ENCODE measurements around the gene CDKN1C.

Gene CDKN1C

DNA sequence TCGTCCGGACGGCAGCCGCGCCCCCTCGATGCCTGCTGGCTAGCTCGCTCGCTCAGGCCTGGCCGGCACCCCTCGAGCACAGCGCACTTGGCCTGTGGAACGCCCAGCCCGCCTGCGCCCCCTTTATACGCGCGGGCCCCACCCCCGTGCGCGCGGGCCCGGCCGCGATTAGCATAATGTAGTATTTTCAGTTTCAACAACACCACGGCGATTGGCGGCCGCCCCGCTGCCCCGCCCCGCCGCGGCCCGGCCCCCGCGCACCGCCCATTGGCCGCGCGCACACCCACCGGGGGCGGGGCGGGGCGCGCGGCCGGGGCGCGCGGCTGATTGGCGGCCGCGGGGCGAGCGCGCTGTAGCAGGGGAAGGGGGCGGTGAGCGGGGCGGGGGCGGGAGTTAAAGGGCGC is at the start of gene CDKN1C:
TSS of gene CDKN1C (minus strand) at position 98 of the 404 bp plus-strand sequence. CDS start 319 bp downstream, outside the sequence.
- FAIRE-seq = no peak

DNA sequence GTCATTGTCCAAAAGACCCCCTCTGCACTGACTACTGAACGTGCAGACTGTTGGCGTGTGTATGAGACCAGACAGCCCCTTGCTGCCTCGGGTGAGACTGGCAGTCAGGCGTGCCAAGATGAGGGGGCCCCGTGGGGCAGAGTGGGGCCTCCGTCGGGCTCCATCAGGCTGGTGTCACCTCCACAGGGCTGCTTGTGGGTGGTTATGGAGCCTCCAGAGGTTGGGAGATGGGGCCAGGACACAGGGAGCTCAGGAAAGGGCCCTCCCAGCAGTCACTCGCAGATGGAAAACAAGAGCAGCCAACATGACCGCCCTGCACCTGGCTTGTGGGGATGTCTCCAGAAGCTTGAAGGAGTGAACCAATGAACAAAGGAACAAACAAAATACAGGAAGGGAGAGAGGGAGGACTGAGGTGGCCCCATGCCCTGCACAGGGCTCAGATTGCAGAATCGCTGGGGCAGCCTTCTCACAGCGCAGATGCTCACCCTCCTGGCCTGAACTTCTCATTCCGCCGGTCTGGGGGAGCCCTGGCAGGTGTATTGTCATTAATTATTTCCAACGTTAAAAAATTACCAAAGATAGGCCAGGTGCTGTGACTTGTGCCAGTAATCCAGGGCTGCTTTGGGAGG is 49.1 kb upstream of the CDKN1C start:
- no peak for FAIRE-seq

DNA sequence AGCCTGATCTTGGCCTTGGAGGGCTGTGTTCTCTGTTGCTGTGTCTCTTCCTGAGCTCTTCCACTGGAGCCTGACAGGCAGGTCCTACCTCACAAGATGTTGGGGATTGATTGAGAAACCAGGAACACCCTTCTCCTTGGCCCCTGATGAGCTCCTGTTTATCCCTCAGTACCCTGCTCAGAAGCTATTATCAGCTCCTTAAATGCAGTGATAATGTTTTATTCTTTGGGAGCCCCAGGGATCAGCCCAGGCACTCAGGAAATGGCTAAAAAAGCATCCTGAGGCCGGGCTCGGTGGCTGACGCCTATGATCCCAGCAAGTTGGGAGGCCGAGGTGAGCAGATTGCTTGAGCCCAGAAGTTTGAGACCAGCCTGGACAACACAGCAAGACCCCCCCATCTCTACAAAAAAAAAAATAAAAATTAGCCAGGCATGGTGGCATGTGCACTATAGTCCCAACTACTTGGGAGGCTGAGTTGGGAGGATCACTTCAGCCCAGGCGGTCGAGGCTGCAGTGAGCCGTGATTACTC is 48.5 kb upstream of the CDKN1C start:
- no peak for FAIRE-seq

DNA sequence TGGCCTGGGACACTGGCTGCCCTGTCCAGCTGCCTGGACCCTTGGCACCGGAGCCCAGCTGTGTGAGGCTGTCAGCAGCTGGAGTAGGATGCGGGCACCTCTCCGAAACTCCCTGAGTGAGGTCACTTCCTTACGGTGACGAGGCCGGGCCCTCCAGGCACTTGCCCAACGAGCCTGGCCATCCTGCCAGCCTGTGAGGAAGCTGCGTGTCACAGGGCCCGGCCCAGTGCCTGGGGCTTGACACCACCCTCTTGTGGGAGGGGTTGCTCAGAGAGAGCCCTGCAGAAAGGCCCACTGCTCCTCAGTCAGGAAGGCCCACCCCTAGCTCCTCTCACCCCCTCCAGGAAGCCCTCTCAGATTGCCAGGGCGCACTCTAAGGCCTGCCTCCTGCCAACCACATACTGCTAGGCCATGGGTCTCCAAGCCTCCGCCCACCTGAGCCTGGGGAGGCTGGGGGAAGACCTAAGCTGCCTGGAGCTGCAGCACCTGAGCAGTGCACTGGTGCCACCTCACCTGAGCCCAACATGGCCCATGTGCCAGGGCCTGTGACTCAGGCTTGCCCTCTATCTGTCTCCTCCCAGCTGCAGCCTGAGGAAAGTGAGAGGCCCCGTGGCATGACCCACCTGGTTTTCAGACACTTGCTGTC is 47.9 kb upstream of the CDKN1C start:
- no peak for FAIRE-seq

DNA sequence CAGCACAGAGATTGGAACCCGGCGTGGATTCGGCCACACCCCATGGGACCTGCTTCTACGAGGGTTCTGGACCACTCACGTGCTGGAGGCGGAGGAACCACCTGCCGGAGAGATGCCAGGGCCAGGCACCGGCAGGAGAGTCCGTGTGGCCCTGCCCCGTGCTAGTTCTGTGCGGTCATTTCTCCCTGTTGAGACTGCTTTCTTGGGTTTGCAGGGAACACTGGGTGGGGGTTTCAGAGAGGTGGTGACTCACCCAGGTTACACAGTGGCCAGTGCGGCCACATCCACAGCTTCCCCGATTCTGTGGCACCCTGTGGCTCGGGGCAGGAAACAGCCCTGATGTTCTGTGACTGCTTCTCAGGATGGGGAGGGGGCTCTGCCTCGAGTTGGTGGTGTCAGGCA is 47.3 kb upstream of the CDKN1C start:
- no peak for FAIRE-seq

DNA sequence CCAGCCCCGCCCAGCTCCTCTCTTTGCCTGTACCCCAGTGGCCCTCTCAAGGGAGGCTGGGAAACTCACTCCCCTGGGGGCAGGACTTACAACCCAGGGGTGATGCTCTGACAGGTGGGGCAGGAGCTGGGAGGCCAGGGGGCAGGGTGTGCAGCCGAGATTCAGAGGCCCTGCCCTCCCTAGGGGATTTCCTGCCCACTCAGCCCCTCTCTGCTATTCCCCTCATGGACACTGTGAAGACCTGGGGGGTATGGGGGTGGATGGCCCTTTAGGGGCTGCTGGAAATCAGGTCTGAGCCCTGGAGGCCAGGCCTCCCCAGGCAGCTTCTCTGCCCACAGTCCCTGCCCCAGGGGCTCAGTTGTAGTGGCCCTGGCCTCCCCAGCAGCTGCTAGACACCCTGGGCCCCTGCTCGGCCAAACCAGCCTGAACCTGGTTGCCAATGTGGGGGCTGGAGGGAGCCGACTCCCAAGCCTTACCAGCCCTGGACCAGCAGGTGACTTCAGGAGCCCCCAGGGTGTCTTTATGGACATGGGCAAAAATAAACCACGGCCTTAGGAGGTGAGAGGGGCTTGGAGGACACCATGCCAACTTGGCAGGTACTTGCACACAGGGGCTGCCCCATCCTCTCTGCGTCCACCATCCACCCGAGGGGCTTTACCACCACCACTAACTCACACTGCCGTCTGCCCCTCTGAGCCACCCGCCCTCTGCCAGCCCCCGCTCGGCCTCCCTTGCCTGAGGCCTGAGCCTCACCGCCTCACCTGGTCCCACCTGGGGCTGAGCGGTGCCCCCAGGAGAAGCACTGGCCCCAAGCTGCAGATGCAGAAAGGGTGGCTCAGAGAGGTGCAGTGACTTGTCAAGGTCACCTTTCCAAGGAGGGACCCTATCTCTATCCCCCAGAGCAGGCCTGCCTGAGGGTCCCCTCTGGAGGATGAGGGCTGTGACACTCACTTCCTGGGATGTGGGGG is 46.5 kb upstream of the CDKN1C start:
- no peak for FAIRE-seq

DNA sequence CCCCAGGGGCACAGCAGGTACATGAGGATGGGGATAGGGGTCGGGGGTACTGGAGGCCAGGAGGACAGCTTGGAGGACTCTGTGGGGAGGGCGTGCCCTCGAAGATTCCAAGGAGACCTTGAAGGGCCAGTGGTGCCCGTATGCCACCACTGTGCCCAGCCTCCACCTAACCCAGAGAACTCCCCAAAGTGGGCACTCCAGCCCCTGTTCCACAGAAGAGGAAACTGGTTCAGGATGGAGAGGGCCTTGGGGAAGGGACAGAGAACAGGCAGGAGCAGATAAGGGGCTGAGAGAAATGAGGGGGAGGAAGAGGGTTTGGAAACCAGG is 45.8 kb upstream of the CDKN1C start:
- no peak for FAIRE-seq

DNA sequence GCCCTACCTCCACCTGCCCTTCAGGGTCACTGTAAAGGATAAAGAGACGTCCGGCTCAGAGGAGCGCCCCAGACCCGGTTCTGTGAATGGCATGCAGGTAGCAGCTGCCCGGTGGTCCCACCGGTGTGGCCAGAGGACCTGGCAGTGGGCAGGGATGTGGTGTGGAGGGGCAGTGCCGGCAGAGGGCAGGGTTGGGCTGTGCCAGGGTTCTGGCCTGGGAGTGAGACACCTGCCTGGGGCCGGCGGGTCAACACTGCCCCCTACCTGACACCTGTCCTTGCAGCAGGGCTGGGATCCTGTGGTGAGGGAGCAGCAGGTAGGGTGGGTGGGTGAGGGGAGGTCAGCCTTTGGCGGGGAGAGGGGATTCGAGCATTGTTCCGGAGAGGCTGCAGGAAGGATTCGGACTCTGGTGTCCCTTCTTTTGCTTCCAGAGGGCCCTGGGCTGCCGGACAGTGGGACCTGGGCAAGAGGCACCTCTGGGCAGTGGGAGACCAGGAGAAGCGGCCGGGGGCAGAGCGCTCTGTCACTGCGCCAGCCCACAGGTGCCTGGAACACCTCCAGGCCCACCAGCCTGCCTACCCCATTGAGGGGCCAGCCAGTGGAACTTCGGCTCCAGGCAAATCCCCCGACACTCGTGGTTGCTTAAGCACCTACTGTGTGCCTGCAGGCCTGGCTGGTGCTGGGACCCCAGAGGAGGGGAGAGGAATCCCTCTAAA is 45.3 kb upstream of the CDKN1C start:
- no peak for FAIRE-seq

DNA sequence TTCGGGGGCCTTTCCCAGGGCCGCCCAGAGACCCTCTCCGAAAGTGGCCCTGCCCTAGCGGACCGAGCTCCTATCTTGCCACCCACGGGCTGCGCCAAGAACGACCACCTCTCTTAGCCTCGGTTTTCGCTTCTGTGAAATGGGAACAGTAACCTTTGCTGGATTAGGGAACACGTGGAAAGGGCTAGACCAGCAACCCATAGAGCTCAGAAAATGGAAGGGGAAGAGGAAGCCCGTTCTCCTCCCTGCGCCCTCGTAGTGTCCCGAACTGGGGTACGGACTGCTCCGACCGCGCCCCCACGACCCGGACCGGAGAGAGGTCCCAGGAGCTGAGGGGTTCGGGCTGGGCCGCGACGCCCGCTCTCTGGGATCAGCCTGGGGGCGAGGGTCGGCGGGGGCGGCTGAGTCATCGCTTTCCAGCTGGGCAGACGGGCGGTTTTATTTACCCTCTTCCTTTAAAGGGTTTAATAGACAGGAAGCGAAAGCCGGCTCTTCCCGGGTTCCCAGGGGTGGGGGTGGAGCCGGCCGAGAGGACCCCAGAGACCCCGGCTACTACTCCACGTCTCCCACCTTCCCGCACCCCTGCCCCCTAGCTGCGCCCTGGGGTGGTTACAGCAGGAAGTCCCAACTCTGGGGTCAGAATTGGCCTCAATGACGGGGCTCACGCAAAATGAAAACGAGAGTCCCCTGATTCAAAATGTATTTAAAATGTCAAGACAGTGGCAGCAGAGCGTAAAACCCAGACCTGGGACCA is 44.6 kb upstream of the CDKN1C start:
- no peak for FAIRE-seq

DNA sequence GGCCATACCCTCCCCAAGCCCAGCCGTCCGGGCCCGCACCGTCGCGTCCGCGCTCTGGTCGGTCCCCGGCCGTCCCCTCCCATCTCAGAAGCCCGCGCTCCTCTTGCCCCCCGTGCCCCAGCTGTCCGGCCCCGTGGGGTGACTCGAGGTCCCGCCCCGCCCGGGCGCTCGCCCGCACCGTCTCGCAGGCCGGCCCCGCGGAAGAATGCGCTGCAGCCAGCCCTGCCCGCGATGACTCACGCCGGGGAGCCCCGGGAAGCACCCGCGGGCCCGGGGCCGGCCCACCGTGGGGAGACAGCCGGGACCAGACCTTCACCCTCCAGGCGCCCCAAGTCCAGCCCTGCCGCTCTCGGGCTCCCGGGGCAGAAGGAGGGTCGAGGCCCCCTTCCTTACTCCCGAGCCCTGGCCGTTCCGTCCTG is 44.0 kb upstream of the CDKN1C start:
- FAIRE-seq = no peak

DNA sequence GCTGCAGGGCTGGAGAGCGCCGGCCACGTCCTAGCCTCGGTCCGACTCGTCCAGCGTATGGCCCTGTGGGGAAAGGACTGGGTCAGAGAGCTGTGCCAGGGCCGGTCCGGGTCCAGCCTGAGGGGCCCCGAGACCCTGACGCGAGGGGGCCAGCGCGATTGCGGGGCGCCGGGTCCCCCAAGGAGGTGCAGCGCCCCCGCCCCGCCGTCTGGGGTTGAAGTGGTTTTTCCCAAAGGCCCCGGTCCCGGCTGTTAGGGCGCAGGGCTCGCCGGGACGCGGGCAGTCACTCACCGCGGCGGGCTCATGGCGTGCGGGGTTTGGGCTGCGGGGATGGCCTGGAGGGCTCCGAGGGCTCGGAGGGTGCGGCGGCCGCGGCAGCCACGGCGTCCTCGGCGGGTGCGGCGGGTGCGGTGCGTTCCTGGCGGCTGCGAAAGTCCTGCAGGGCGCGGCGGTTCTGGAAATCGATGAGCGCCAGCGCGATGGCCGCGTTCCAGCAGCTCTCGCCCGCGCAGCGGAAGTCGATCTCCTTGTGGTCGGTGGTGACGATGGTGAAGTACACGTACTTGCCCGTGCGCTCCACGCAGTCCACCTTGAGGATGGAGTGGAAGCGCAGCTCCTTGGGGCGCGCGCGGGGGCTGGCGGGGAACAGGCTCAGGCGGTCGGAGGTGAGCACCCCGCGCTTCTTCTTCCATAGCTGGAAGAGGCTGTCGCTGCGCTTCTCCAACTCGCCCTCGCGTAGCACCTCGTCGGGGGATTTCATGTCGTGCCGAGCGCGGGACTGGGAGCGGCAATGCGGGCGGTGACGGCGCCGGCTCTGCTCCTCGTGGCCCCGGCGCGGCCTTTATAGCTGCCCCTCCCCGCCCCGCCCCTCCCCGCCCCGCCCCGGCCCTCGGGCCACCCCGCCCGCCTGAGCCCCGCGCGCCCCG is 43.3 kb upstream of the CDKN1C start, which contains the start of gene PHLDA2:
TSS of gene PHLDA2 (minus strand) at position 816 of the 926 bp plus-strand sequence. CDS start at position 760, 56 bp downstream.
- no peak for FAIRE-seq

DNA sequence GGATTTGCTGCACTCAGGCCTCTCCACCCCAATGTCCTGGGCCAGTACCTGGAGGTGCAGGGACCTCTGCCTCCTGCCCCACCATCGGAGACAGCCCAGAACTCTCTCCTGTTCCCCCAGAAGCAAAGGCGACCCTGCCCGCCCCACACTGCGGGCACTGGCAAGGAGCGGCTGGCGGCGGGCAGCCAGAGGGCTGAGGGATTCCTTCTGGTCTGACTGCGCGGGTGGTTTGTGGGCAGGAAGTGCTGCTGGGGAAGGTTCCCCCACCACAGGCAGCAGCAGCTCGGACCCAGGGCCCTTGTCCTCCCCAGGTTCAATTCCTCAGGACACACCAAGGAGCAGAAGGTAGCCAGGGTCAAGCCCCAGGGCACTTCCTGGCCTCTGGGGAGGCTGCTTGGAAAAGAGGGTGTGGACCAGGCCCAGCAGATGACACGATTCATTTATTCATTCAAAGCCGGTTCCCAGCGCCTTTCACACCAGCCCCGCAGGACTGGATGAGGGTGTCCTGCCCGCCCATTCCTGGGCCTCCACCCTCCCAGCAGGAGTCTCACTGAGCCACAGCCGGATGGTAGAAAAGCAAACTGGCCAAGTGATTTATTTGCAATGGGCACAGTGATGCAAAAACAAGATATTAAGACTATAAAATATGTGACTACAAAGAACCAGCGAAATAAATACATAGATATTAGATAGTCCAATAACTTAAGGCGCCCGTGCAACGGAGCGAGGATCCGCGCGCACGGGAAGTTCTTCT is 42.5 kb upstream of the CDKN1C start:
- no peak for FAIRE-seq

DNA sequence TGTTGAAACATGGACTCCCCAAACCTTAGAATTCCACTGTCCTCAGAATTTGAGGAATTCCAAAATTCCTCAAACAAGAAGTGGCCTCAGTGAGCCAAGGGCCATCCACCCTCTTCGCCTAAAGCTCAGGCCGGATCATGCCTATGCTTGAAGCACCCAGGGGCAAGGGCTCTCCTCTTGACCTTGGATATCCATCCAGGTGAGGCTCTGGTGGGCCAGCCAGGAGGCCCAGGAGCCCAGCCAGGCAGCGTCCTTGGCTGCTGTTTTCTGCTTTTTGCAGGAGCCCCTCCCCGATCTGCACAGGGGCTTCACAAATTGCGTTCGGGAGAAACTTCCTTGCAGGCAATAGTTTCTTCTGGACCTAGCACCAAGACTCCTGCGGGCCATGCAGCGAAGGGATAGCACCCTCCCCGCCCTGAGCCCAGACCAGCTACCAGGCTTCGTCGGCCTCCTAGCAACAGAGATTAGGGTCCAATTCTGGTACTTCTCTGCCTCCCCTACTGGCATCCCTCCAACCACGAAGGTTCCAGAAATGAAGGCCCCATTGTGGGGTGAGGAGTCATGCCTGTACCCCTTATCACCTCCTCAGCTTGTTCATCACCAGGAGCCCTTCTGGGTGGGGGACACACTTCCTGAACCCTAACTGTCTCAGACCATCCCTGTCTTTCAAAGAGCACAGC is 41.7 kb upstream of the CDKN1C start:
- FAIRE-seq = no peak

DNA sequence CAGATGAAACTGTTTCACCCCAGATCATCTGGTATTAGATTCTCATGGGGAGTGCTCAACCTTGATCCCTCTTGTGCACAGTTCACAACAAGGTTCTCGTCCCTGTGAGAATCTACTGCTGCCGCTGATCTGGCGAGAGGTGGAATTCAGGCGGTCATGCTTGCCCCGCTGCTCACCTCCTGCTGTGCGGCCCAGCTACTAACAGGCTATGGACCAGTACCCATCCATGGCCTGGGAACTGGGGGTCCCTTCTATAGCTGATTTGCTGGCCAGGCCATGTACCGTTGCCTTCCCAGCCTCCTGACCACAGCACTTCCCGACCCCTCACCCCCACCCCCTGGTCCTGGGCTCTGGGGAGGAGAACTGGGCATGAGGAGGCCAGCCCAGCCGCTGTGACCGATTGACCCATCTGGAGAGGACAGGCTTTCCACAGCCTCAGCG is 41.1 kb upstream of the CDKN1C start:
- FAIRE-seq = no peak

DNA sequence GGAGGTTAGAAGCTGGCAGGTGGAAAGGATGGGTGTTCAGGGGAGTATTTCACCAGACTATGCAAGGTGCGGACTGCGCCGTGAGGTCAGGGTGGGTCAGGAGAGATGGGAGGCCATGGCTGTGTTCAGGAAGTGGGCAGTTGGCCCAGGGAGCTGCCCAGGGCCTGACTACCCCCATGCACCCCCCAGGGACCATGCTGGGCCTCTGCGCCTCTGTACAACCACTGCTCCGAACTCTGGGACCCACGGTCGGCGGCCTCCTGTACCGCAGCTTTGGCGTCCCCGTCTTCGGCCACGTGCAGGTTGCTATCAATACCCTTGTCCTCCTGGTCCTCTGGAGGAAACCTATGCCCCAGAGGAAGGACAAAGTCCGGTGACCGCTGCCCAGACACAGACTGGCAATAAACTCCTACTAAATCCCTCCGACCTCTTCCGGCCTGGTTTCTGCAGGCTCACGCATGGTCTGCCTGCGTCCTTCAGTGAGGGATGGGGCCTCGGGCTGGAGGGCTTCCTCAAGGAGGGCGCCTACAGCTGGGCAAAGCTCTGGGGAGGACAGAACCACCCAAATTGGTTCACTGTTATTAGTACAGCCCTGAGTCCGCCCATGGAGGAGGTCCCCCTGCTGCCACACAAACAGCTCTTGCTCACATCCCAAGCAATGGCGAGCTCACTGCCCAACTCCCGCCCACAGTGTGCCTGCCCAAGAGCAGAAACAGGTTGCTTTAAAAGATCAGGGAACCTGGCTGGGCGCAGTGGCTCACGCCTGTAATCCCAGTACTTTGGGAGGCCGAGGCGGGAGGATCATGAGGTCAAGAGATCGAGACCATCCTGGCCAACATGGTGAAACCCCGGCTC is 39.5 kb upstream of the CDKN1C start:
- no peak for FAIRE-seq

DNA sequence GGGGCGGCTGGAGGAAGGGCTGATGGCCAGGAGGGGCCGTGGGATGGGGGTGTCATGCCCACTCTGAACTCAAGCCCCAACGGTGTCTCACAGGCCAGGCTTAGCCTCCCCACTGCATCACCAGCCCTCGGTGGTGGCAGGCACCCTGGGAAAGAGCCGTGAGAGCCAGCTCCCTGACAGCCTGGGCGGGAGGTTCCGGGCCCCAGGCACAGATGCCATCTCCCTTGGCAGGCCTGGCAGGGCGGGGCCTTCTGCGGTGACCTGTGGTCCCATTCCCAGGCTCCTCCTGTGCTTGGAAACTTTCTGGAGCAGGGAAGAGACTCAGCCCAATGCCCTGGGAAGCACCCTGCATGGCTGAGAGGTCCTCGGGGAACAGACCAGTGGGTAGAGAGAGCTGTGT is 38.8 kb upstream of the CDKN1C start:
- no peak for FAIRE-seq

DNA sequence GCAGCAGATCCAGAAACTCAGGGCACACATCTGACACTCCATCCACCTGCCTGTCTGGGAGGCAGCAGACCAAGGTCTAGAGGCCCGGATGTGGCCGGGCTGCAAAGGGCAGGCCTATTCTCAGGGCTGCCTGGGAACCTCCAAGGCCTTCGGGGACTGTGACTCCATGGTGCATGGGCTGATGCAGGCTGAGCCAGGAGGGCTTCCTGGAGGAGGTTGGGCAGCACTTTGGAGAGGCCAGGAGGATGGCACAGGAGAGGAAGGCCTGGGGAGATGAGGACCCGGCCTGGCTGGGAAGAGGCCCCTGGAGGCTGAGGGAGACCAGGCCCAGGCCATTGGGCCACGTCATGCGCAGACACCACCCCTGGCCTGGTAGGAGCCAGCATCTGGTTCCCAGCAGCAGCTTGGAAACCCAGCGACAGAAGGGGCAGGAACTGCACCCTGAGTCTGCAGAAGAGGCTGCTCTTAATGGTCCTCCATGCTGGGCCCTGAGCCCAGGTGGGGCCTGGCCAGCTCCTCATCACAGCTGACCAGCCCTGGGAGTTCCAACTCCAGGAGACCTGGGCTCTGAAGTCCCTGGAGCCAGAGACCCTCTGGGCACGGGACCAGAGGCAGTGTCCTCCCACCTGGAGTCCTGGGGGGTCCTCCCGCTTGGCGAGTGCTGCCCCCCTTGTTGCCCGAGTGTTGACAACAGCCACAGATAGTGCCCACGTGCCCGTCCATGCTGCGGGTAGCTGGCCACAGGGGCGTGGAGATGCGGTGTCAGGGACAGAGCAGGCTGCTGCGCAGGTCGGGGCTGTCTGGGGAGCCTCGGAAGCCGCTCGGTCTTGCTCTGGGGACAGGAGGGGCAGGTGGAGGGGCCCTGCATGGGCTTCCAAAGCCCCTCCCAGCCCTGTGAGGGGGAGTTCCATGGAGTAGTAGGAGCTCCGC is 38.1 kb upstream of the CDKN1C start:
- no peak for FAIRE-seq
